IPS-NIHi7 (cell line): ENCODE measurements around the gene RNPEP.
A peak's percentile ranks its signal among the peaks of the same experiment; 100 is the strongest.
"Not testable (repeated sequence)": the region's sequence is repeated elsewhere in the genome, so short reads cannot be mapped to it uniquely, and the experiment has no call there.

Experiments
- DNase-seq: peaks from one replicate; pipeline ENCODE4 v3.0.0; 2012; ENCODE audit warnings: mixed read lengths; ENCODE audit errors: extremely low spot score

Gene RNPEP

GRCh38 chr1:201962382-201962781, 20.1 kb upstream of the RNPEP start:
- not testable (repeated sequence) for DNase-seq

GRCh38 chr1:201964261-201964660, 18.2 kb upstream of the RNPEP start:
- DNase-seq, result no peak

GRCh38 chr1:201966171-201966570, 16.3 kb upstream of the RNPEP start:
- no peak for DNase-seq

GRCh38 chr1:201968202-201968925, 14.1 kb upstream of the RNPEP start:
- DNase-seq, result no peak

- DNase-seq, result no peak
These were observed 11.9 kb upstream of the RNPEP start for GRCh38 chr1:201970334-201971159.

- peak; percentile 91 for DNase-seq
These were observed 296 bp upstream of the RNPEP start for GRCh38 chr1:201982082-201982622.

GRCh38 chr1:201983380-201983805, 945 bp downstream of the RNPEP start:
- DNase-seq, result no peak

- no peak for DNase-seq
These were observed 2.0 kb downstream of the RNPEP start for GRCh38 chr1:201984446-201984845.

- no peak for DNase-seq
These were observed 2.9 kb downstream of the RNPEP start for GRCh38 chr1:201985355-201985754.

- no peak for DNase-seq
These were observed 6.2 kb downstream of the RNPEP start for GRCh38 chr1:201988601-201989000.

GRCh38 chr1:201989354-201990128, 7.1 kb downstream of the RNPEP start:
- no peak for DNase-seq

- no peak for DNase-seq
These were observed 8.0 kb downstream of the RNPEP start for GRCh38 chr1:201990427-201990826.

- DNase-seq, result peak; percentile 87
These were observed 17.3 kb downstream of the RNPEP start for GRCh38 chr1:201999625-202000238.

- DNase-seq, result no peak
These were observed 20.1 kb downstream of the RNPEP start for GRCh38 chr1:202002507-202002906.

GRCh38 chr1:202004711-202005110, 22.3 kb downstream of the RNPEP start:
- no peak for DNase-seq

- DNase-seq, result no peak
These were observed 23.5 kb downstream of the RNPEP start for GRCh38 chr1:202005958-202006357.

GRCh38 chr1:202007304-202007703, 24.9 kb downstream of the RNPEP start:
- no peak for DNase-seq

GRCh38 chr1:202007805-202008489, 25.5 kb downstream of the RNPEP start:
- DNase-seq, result peak; percentile 90

GRCh38 chr1:202009326-202010179, 27.1 kb downstream of the RNPEP start:
- peak; percentile 79 for DNase-seq
